GDM1 (cell line): ENCODE measurements around the gene UNC93A.
"Not testable (repeated sequence)": the region's sequence is repeated elsewhere in the genome, so short reads cannot be mapped to it uniquely, and the experiment has no call there.

Source experiments
- DNase-seq: peaks from one replicate; lab custom pipeline; 2025; lab: John Stamatoyannopoulos, UW

Gene UNC93A

GRCh38 chr6:167270499-167271311, 20.4 kb upstream of the UNC93A start:
- DNase-seq, result no peak

GRCh38 chr6:167272151-167272550, 19.0 kb upstream of the UNC93A start:
- no peak for DNase-seq

- DNase-seq, result no peak
Measured at GRCh38 chr6:167272696-167273379, 18.3 kb upstream of the UNC93A start.

- DNase-seq, result no peak
Measured at GRCh38 chr6:167274270-167274669, 16.8 kb upstream of the UNC93A start.

DNA sequence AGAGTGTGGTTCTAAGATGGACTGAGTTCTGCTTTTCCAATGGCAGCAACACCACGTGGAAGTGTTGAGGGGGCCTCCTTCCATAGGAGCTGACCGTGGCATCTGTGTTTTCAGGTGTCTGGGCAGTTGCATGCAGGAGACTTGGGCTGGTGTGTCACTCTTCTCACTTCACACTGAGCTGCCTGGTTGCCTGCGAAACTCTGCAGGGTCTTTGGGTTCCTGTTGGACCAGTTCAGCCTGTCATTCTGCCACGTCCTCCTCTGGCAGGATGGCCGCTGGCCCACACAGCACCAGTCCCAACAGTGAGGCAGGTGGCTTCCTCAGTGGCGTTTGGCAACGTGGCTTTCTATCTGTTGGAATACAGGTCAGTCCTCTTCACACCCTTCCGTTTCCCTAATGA, 16.1 kb upstream of the UNC93A start:
- DNase-seq, result no peak

DNA sequence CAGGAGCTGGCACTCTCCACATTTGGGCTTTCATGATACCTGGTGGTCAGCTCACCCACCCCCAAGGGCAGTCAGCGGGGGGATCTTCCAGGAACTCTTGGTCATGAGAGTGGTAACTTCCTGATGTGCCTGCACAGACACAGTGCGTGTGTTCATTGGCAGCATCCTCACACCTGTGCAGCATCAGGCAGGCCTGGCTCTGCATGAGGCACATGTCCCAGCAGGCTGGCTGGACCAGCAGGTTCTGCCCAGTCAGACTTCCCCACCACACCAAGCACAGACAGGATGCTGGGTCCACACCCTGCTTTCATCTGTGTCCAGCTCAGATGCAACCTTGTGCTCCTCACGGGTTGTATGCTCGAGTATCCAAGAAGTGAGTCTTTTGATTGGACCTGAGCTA, 15.7 kb upstream of the UNC93A start:
- DNase-seq, result no peak

- no peak for DNase-seq
Measured at GRCh38 chr6:167276772-167277533, 14.2 kb upstream of the UNC93A start.

- DNase-seq, result not testable (repeated sequence)
Measured at GRCh38 chr6:167278173-167278940, 12.8 kb upstream of the UNC93A start.

GRCh38 chr6:167279766-167280446, 11.2 kb upstream of the UNC93A start:
- no peak for DNase-seq

DNA sequence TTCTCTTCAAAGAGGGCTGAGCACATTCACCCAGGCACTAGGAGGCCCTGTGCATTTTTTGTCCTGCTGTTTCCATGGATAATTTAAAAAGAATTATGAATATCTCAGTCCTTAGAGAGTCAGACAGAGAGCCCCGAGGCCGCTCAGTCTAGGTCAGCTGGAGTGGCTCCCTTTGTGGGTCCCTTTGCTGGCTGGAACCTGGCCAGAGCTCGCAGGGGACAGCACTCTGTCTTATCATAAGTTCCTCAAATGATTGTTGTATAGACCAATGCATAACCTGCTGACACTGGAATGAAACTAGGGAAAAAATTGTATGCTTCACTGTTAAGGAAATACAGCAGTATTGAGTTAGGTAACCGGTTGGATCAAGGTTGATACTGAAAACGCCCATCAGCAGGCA, 10.6 kb upstream of the UNC93A start:
- DNase-seq, result not testable (repeated sequence)

GRCh38 chr6:167282165-167282564, 8.9 kb upstream of the UNC93A start:
- DNase-seq, result no peak

- not testable (repeated sequence) for DNase-seq
Measured at GRCh38 chr6:167284565-167284964, 6.5 kb upstream of the UNC93A start.

- DNase-seq, result no peak
Measured at GRCh38 chr6:167285077-167285770, 5.9 kb upstream of the UNC93A start.

GRCh38 chr6:167287513-167288048, 3.5 kb upstream of the UNC93A start:
- no peak for DNase-seq

DNA sequence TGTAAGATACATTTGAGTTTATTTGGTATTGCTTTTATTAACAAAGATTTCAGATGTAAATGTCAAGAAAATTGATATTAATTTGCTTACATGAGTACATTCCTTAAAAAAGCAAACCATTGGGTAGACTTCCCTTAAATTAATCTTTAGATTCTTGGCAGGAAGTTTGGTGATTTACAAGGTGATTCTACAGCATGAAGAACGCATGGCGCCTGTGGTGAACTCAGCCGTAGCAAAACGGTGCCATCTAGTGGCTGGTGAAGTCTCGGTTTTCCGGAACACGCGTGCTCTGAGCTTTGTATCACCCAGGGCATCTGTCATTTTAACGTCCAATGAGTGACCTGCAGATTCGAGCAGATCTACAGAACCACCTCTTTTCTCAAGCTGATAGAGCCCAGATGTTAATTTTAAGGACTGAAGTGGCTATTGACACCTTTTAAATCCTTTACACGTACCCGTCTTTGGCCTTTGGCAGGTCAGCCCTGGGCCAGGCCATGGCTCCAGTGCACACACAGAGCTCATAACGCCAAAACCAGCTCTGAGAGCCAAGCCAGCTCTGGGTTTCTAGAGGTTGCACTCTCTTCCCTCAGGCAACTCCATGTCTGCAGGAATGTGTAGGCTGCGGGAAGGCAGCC, 2.4 kb upstream of the UNC93A start:
- not testable (repeated sequence) for DNase-seq

- DNase-seq, result not testable (repeated sequence)
Measured at GRCh38 chr6:167289291-167289690, 1.8 kb upstream of the UNC93A start.

- DNase-seq, result no peak
Measured at GRCh38 chr6:167291623-167292300, 647 bp downstream of the UNC93A start.

- no peak for DNase-seq
Measured at GRCh38 chr6:167292301-167293087, 1.4 kb downstream of the UNC93A start.
